AG09319 (cell line): ENCODE measurements around the gene KLHL29.

Experiments used
- DNase-seq: peaks from one replicate; pipeline ENCODE4 v3.0.0-alpha.2; 2010; ENCODE audit warnings: low read depth; ENCODE audit errors: extremely low read depth
- CTCF ChIP-seq: IDR thresholded peaks from 2 replicates; pipeline ENCODE4 v1.5.1; 2011; ENCODE audit warnings: low read depth, mild to moderate bottlenecking, inconsistent platforms, low read length, moderate library complexity

The KLHL29 gene

GRCh38 chr2:23653326-23653725, 268.3 kb downstream of the KLHL29 start:
- no peak for TF ChIP-seq CTCF
- DNase-seq: no peak

GRCh38 chr2:23654756-23655155, 269.8 kb downstream of the KLHL29 start:
- TF ChIP-seq CTCF: no peak
- DNase-seq: no peak

GRCh38 chr2:23655934-23656596, 271.1 kb downstream of the KLHL29 start:
- no peak for TF ChIP-seq CTCF
- DNase-seq: no peak

- DNase-seq: no peak
- no peak for TF ChIP-seq CTCF
Measured at GRCh38 chr2:23656597-23656973, 271.6 kb downstream of the KLHL29 start.

GRCh38 chr2:23657371-23657770, 272.4 kb downstream of the KLHL29 start:
- no peak for DNase-seq
- TF ChIP-seq CTCF: no peak

- no peak for TF ChIP-seq CTCF
Measured at GRCh38 chr2:23657934-23658333, 273.0 kb downstream of the KLHL29 start.

GRCh38 chr2:23658466-23658942, 273.5 kb downstream of the KLHL29 start:
- no peak for DNase-seq
- TF ChIP-seq CTCF: no peak

More at GRCh38 chr2:23657934-23658333, 273.0 kb downstream of the KLHL29 start:
- no peak for DNase-seq
